Measurements from ENCODE around the gene ROBO2. TPM values are rescaled to one million over a fixed set of nuclear protein-coding genes. Genes with fewer than 3 reads are reported as not detected.

Gene ROBO2
- total and polyA plus RNA-seq, 2 experiments from 2014 or later = 1.5 to 7.8 TPM

DNA sequence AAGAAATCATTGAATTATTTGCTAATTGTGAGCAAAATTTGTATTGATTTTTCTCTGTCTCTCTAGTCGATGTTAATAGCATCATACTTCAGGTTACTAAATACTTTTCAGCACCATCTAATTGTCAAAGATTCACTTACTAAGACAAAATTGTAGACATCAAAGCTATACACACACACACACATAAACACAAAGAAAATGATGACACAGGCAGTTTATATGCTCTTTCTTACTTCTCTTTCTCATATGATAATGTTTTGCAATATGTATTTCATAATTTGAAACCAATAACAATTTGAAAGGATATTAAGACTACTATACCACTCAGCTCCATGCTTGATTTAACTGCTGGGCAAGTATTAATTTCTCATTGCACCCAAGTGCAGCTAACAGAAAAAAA, 406.2 kb downstream of the ROBO2 start (continued):
- TF ChIP-seq, protein P1, sequence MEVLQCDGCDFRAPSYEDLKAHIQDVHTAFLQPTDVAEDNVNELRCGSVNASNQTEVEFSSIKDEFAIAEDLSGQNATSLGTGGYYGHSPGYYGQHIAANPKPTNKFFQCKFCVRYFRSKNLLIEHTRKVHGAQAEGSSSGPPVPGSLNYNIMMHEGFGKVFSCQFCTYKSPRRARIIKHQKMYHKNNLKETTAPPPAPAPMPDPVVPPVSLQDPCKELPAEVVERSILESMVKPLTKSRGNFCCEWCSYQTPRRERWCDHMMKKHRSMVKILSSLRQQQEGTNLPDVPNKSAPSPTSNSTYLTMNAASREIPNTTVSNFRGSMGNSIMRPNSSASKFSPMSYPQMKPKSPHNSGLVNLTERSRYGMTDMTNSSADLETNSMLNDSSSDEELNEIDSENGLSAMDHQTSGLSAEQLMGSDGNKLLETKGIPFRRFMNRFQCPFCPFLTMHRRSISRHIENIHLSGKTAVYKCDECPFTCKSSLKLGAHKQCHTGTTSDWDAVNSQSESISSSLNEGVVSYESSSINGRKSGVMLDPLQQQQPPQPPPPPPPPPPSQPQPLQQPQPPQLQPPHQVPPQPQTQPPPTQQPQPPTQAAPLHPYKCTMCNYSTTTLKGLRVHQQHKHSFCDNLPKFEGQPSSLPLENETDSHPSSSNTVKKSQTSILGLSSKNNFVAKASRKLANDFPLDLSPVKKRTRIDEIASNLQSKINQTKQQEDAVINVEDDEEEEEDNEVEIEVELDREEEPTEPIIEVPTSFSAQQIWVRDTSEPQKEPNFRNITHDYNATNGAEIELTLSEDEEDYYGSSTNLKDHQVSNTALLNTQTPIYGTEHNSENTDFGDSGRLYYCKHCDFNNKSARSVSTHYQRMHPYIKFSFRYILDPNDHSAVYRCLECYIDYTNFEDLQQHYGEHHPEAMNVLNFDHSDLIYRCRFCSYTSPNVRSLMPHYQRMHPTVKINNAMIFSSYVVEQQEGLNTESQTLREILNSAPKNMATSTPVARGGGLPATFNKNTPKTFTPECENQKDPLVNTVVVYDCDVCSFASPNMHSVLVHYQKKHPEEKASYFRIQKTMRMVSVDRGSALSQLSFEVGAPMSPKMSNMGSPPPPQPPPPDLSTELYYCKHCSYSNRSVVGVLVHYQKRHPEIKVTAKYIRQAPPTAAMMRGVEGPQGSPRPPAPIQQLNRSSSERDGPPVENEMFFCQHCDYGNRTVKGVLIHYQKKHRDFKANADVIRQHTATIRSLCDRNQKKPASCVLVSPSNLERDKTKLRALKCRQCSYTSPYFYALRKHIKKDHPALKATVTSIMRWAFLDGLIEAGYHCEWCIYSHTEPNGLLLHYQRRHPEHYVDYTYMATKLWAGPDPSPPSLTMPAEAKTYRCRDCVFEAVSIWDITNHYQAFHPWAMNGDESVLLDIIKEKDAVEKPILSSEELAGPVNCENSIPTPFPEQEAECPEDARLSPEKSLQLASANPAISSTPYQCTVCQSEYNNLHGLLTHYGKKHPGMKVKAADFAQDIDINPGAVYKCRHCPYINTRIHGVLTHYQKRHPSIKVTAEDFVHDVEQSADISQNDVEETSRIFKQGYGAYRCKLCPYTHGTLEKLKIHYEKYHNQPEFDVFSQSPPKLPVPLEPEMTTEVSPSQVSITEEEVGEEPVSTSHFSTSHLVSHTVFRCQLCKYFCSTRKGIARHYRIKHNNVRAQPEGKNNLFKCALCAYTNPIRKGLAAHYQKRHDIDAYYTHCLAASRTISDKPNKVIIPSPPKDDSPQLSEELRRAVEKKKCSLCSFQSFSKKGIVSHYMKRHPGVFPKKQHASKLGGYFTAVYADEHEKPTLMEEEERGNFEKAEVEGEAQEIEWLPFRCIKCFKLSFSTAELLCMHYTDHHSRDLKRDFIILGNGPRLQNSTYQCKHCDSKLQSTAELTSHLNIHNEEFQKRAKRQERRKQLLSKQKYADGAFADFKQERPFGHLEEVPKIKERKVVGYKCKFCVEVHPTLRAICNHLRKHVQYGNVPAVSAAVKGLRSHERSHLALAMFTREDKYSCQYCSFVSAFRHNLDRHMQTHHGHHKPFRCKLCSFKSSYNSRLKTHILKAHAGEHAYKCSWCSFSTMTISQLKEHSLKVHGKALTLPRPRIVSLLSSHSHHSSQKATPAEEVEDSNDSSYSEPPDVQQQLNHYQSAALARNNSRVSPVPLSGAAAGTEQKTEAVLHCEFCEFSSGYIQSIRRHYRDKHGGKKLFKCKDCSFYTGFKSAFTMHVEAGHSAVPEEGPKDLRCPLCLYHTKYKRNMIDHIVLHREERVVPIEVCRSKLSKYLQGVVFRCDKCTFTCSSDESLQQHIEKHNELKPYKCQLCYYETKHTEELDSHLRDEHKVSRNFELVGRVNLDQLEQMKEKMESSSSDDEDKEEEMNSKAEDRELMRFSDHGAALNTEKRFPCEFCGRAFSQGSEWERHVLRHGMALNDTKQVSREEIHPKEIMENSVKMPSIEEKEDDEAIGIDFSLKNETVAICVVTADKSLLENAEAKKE (CRISPR knock-in tag; IDR thresholded peaks at IDR 0.05) = no peak
- no peak for TF ChIP-seq EZH2 (IDR thresholded peaks at IDR 0.05; ENCODE audit: low read depth, unreplicated experiment)
- TF ChIP-seq ZNF331 (CRISPR knock-in tag; IDR thresholded peaks at IDR 0.05; ENCODE audit: low read depth) = no peak
- TF ChIP-seq NANOG (IDR thresholded peaks at IDR 0.05; ENCODE audit: borderline replicate concordance) = no peak
- no peak for TF ChIP-seq CREB1 (CRISPR knock-in tag; IDR thresholded peaks at IDR 0.05; ENCODE audit: low read depth)

DNA sequence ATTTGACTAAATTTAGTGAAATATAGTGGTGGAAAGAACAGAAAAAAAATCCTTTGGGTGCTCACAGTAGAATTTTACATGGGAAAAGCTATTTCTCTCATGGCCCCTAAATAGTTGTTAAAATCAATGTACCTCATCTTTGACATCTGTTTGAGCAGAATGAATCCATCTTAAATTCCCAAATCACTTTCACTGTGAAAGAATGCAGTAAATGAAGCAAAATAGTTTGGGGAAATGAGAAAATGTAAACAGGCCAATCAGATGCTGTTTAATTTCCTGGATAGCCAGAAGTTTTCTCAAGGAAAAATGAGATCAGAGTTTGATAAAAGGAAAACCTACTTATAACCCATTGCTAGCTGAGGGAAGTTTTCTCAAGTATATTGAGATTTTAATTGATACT, 406.9 kb downstream of the ROBO2 start:
- no peak overlapping the region for H3K4me2 ChIP-seq
- no peak overlapping the region for H2AFZ ChIP-seq
- ATAC-seq = no peak
- H3K27ac ChIP-seq (ENCODE audit: low read depth) = no peak overlapping the region
- DNase-seq (ENCODE audit: low spot score) = no peak
- no peaks in the 10 kb centered on the region for H3K79me2 ChIP-seq (replicated peaks; ENCODE audit: insufficient read depth)
- Mint-ChIP-seq H3K36me3 (ENCODE audit: low read depth) (no peaks in the 10 kb centered on the region), H3K27ac (no peak overlapping the region), H3K4me3 (no peak overlapping the region), H3K4me1 (peaks cover 13% of the 10 kb centered on the region; the same call in 2 of the 3 replicates), H3K9me3 (no peaks in the 10 kb centered on the region), H3K27me3 (ENCODE audit: insufficient read depth, low read depth, poor library complexity) (no peaks in the 10 kb centered on the region)
- no peaks in the 10 kb centered on the region for H3K9me2 ChIP-seq (ENCODE audit: insufficient read depth)
- H3K4me3 ChIP-seq = no peak overlapping the region
- H3K4me1 ChIP-seq (ENCODE audit: insufficient read depth) = no peaks in the 10 kb centered on the region
- no peaks in the 10 kb centered on the region for H3K27me3 ChIP-seq (ENCODE audit: insufficient read depth)
- H4K20me1 ChIP-seq (replicated peaks; ENCODE audit: insufficient read depth) = no peaks in the 10 kb centered on the region
- no peaks in the 10 kb centered on the region for H3F3A ChIP-seq (replicated peaks; ENCODE audit: low read depth)
- H3K36me3 ChIP-seq (ENCODE audit: insufficient read depth) = no peaks in the 10 kb centered on the region
- TF ChIP-seq CREB1 (CRISPR knock-in tag; IDR thresholded peaks at IDR 0.05; ENCODE audit: low read depth) (no peak), ZNF331 (CRISPR knock-in tag; IDR thresholded peaks at IDR 0.05; ENCODE audit: low read depth) (no peak), POLR2AphosphoS5 (IDR thresholded peaks at IDR 0.05; ENCODE audit: low read depth) (no peak), ZNF114 (CRISPR knock-in tag; IDR thresholded peaks at IDR 0.05) (no peak), NANOG (IDR thresholded peaks at IDR 0.05; ENCODE audit: borderline replicate concordance) (no peak)
- TF ChIP-seq, protein P1 (CRISPR knock-in tag; IDR thresholded peaks at IDR 0.05) = no peak
